ENCODE results near the gene PYM1. TPM values are rescaled to one million over a fixed set of nuclear protein-coding genes. Genes with fewer than 3 reads are reported as not detected.

PYM1 gene
- polyA plus RNA-seq, 1 donor from 2014 or later, result 49.3 TPM

- Histone ChIP-seq H3K79me2 (replicated peaks; ENCODE audit: insufficient read depth, low read length) (no peaks in the 10 kb centered on the region), H3K9me2 (ENCODE audit: insufficient read depth, low read length) (no peaks in the 10 kb centered on the region), H3K27me3 (ENCODE audit: insufficient read depth, low read depth, low read length) (no peaks in the 10 kb centered on the region), H3K4me2 (ENCODE audit: low read length) (no peak overlapping the region), H2AFZ (ENCODE audit: low read depth, low read length) (no peak overlapping the region), H3F3A (ENCODE audit: insufficient read depth, low read length, poor library complexity, severe bottlenecking) (no peaks in the 10 kb centered on the region), H3K36me3 (ENCODE audit: insufficient read depth, low read length) (no peaks in the 10 kb centered on the region), H3K9me3 (ENCODE audit: low read length) (no peaks in the 10 kb centered on the region), H4K20me1 (ENCODE audit: insufficient read depth) (no peaks in the 10 kb centered on the region), H3K4me3 (ENCODE audit: low read length) (no peak overlapping the region), H3K9ac (ENCODE audit: low read length) (no peak overlapping the region), H3K27ac (ENCODE audit: low read length) (no peak overlapping the region)
- TF ChIP-seq SMC3 (conservative IDR thresholded peaks at IDR 0.05; ENCODE audit: poor library complexity), result no peak
- no peak for TF ChIP-seq RAD21 (conservative IDR thresholded peaks at IDR 0.05)
- TF ChIP-seq EZH2 (IDR thresholded peaks at IDR 0.05; ENCODE audit: borderline replicate concordance, insufficient read depth, low read length, poor library complexity, severe bottlenecking), result no peak
- TF ChIP-seq, protein P1, sequence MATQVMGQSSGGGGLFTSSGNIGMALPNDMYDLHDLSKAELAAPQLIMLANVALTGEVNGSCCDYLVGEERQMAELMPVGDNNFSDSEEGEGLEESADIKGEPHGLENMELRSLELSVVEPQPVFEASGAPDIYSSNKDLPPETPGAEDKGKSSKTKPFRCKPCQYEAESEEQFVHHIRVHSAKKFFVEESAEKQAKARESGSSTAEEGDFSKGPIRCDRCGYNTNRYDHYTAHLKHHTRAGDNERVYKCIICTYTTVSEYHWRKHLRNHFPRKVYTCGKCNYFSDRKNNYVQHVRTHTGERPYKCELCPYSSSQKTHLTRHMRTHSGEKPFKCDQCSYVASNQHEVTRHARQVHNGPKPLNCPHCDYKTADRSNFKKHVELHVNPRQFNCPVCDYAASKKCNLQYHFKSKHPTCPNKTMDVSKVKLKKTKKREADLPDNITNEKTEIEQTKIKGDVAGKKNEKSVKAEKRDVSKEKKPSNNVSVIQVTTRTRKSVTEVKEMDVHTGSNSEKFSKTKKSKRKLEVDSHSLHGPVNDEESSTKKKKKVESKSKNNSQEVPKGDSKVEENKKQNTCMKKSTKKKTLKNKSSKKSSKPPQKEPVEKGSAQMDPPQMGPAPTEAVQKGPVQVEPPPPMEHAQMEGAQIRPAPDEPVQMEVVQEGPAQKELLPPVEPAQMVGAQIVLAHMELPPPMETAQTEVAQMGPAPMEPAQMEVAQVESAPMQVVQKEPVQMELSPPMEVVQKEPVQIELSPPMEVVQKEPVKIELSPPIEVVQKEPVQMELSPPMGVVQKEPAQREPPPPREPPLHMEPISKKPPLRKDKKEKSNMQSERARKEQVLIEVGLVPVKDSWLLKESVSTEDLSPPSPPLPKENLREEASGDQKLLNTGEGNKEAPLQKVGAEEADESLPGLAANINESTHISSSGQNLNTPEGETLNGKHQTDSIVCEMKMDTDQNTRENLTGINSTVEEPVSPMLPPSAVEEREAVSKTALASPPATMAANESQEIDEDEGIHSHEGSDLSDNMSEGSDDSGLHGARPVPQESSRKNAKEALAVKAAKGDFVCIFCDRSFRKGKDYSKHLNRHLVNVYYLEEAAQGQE (IDR thresholded peaks at IDR 0.05; ENCODE audit: borderline replicate concordance), result no peak
- TF ChIP-seq EP300 (conservative IDR thresholded peaks at IDR 0.05; ENCODE audit: poor library complexity, severe bottlenecking), result no peak
- no peak for TF ChIP-seq CTCF (IDR thresholded peaks at IDR 0.05; ENCODE audit: poor library complexity, severe bottlenecking)
These were observed 28.6 kb downstream of the PYM1 start for GRCh38 chr12:55899082-55899481.

- Histone ChIP-seq H3K36me3 (ENCODE audit: insufficient read depth, low read length) (no peaks in the 10 kb centered on the region), H3F3A (ENCODE audit: insufficient read depth, low read length, poor library complexity, severe bottlenecking) (no peaks in the 10 kb centered on the region), H2AFZ (ENCODE audit: low read depth, low read length) (no peak overlapping the region), H3K27ac (ENCODE audit: low read length) (no peak overlapping the region), H3K4me2 (ENCODE audit: low read length) (no peak overlapping the region), H3K9me3 (ENCODE audit: low read length) (no peaks in the 10 kb centered on the region), H3K27me3 (ENCODE audit: insufficient read depth, low read depth, low read length) (no peaks in the 10 kb centered on the region), H3K79me2 (replicated peaks; ENCODE audit: insufficient read depth, low read length) (no peaks in the 10 kb centered on the region), H3K9ac (ENCODE audit: low read length) (no peak overlapping the region), H4K20me1 (ENCODE audit: insufficient read depth) (no peaks in the 10 kb centered on the region), H3K4me3 (ENCODE audit: low read length) (no peak overlapping the region), H3K9me2 (ENCODE audit: insufficient read depth, low read length) (no peaks in the 10 kb centered on the region)
- TF ChIP-seq SMC3 (conservative IDR thresholded peaks at IDR 0.05; ENCODE audit: poor library complexity) (no peak), MXI1 (conservative IDR thresholded peaks at IDR 0.05; ENCODE audit: poor library complexity, severe bottlenecking) (no peak), EP300 (conservative IDR thresholded peaks at IDR 0.05; ENCODE audit: poor library complexity, severe bottlenecking) (no peak), CTCF (IDR thresholded peaks at IDR 0.05; ENCODE audit: poor library complexity, severe bottlenecking) (no peak), RAD21 (conservative IDR thresholded peaks at IDR 0.05) (no peak), EZH2 (IDR thresholded peaks at IDR 0.05; ENCODE audit: borderline replicate concordance, insufficient read depth, low read length, poor library complexity, severe bottlenecking) (no peak), POLR2AphosphoS5 (IDR thresholded peaks at IDR 0.05) (no peak)
These were observed 34.0 kb downstream of the PYM1 start for GRCh38 chr12:55893723-55894122.
